A673 (cell line): Measurements from ENCODE around the gene AGRN. TPM values are rescaled to one million over a fixed set of nuclear protein-coding genes. Genes with fewer than 3 reads are reported as not detected.
"Not testable (repeated sequence)": the region's sequence is repeated elsewhere in the genome, so short reads cannot be mapped to it uniquely, and the experiment has no call there.

Source experiments
- BruUV-seq: library from RNA; stranded (reverse); fragments of 400-500 nt; replicated peaks from 2 replicates; lab custom pipeline; 2021; lab: Mats Ljungman, UMichigan
- CTCF ChIA-PET: fragments of 300-600 bp; sonication (Branson Sonifier 250); formaldehyde crosslinking; loops from one replicate; lab custom pipeline; 2022; ENCODE audit warnings: antibody characterized with exemption; lab: Charles Lee
- POLR2A ChIA-PET: fragments of 300-600 bp; sonication (Branson Sonifier 250); formaldehyde crosslinking; loops from one replicate; lab custom pipeline; 2022; ENCODE audit warnings: antibody characterized with exemption; ENCODE audit not compliant: low non-redundant PET; lab: Charles Lee
- DNase-seq: peaks from one replicate; pipeline ENCODE4 v3.0.0-alpha.2; 2015; ENCODE audit warnings: low spot score
- H3K27ac ChIP-seq: fragments of 200-600 bp; sonication (generic); 2 replicates; pipeline ENCODE4 v1.5.1; 2016; ENCODE audit warnings: mixed run types, low read depth, mild to moderate bottlenecking, mixed read lengths, antibody characterized with exemption, low read length; ENCODE audit not compliant: poor library complexity, severe bottlenecking
- H3K27me3 ChIP-seq: fragments of 200-600 bp; sonication (generic); replicated peaks from 2 replicates; pipeline ENCODE4 v1.6.1; 2017; ENCODE audit warnings: mixed run types, low read depth, mild to moderate bottlenecking, mixed read lengths, antibody characterized with exemption, low read length; ENCODE audit not compliant: insufficient read depth, poor library complexity
- H3K36me3 ChIP-seq: fragments of 200-600 bp; sonication (generic); 2 replicates; pipeline ENCODE4 v1.6.1; 2016; ENCODE audit warnings: mixed run types, mild to moderate bottlenecking, mixed read lengths, antibody characterized with exemption, low read length; ENCODE audit not compliant: insufficient read depth, poor library complexity, severe bottlenecking
- H3K4me1 ChIP-seq: fragments of 200-600 bp; sonication (generic); 2 replicates; pipeline ENCODE4 v1.6.1; 2017; ENCODE audit warnings: mixed run types, mild to moderate bottlenecking, mixed read lengths, antibody characterized with exemption, low read length; ENCODE audit not compliant: insufficient read depth, poor library complexity, severe bottlenecking
- H3K4me3 ChIP-seq: fragments of 200-600 bp; sonication (generic); 2 replicates; pipeline ENCODE4 v1.5.1; 2016; ENCODE audit warnings: low read depth, mixed run types, mild to moderate bottlenecking, mixed read lengths, low read length; ENCODE audit not compliant: poor library complexity, severe bottlenecking
- H3K9me3 ChIP-seq: fragments of 200-600 bp; sonication (generic); 2 replicates; pipeline ENCODE4 v1.6.1; 2016; ENCODE audit warnings: mixed run types, low read depth, mild to moderate bottlenecking, mixed read lengths, antibody characterized with exemption, low read length; ENCODE audit not compliant: poor library complexity, severe bottlenecking
- CTCF ChIP-seq: fragments of 300-800, 200-600 bp; sonication (generic); conservative IDR thresholded peaks from 2 replicates; pipeline ENCODE4 v1.5.1; 2017; ENCODE audit warnings: low read depth, mild to moderate bottlenecking, antibody characterized with exemption, low read length, moderate library complexity, mixed read lengths
- EZH2 ChIP-seq: fragments of 200-600 bp; sonication (generic); IDR thresholded peaks from 2 replicates; pipeline ENCODE4 v1.6.1; 2017; ENCODE audit warnings: borderline replicate concordance, low read depth, mild to moderate bottlenecking, mixed read lengths, antibody characterized with exemption, low read length; ENCODE audit not compliant: poor library complexity, severe bottlenecking
- intact Hi-C: fragments of 100-400 bp; cut with micrococcal nuclease; formaldehyde crosslinking; loops from one replicate; pipeline ENCODE4 v1.10.0; 2022; ENCODE audit not compliant: unreplicated experiment
- total RNA-seq: library from RNA; stranded (reverse); gene quantifications from 2 replicates; pipeline ENCODE4 v1.2.3, GENCODE V29; 2021

AGRN gene
- total RNA-seq, 1 experiment from 2014 or later: 151 TPM

DNA sequence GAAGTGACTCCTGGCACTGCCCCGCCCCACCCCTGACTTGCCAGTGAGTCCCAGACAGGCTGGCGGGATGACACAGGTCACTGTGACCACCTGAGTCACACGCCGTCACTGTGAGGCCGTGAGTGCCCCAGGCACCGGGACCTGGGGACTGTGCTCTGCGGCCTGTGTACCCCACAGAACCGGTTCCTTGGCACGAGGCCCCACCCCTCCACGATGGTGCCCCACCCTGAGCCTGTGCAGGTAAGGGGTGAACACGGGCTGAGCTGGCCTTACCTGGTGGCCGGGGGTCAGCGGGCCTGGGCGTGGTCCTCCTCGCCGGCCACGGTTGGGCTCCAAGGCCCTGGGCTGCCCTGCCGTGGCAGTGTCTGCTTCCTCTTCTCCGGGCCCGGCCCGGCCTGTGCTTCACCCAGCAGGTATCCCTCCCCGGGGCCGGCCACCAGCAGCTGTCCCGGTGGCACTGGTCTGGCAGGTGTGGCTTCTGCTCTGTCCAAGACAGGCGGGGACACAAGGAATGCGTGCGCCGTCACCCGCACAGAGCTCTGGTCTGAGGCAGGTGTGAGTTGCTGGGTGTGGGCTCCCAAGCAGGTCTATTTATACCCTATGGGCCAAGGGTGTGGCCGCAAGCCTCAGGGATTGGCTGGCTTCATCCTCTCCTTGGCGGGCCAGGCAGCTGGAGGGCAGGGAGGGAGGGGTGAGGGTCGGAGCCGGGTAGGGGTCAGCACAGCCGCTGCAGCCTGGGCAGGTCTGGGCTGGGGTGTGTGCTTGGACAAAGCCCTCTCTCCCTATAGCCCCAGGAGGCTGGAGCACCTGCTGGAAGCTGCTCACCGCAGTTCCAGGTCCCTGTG is 54.0 kb downstream of the AGRN start, which contains the start of gene RNF223:
Gene RNF223 (minus strand): TSS at position 564 of the 845 bp plus-strand sequence. CDS start 1,740 bp downstream, outside the sequence.
- Histone ChIP-seq H3K4me1 (peaks cover 7% of the 10 kb centered on the region), H3K9me3 (no peaks in the 10 kb centered on the region), H3K27me3 (no peaks in the 10 kb centered on the region), H3K4me3 (no peak within 1 kb of the TSS), H3K36me3 (no peaks in the 10 kb centered on the region), H3K27ac (no peak within 1 kb of the TSS)
- ChIA-PET POLR2A (no interaction called here), CTCF (no interaction called here)
- BruUV-seq: no TSS peak
- TF ChIP-seq CTCF (no peak), EZH2 (no peak)
- no peak for DNase-seq
- intact Hi-C loops: no loop called here

- Histone ChIP-seq H3K27me3 (no peaks in the 10 kb centered on the region), H3K36me3 (no peaks in the 10 kb centered on the region), H3K4me3 (no peak overlapping the region), H3K4me1 (peaks cover 9% of the 10 kb centered on the region), H3K27ac (no peak overlapping the region), H3K9me3 (no peaks in the 10 kb centered on the region)
- no peak for TF ChIP-seq EZH2
- TF ChIP-seq CTCF: no peak
- BruUV-seq: no TSS peak
- ChIA-PET POLR2A (no interaction called here), CTCF (no interaction called here)
- intact Hi-C loops: no loop called here
- DNase-seq: no peak
Measured at GRCh38 chr1:1074631-1075147, 54.8 kb downstream of the AGRN start.

DNA sequence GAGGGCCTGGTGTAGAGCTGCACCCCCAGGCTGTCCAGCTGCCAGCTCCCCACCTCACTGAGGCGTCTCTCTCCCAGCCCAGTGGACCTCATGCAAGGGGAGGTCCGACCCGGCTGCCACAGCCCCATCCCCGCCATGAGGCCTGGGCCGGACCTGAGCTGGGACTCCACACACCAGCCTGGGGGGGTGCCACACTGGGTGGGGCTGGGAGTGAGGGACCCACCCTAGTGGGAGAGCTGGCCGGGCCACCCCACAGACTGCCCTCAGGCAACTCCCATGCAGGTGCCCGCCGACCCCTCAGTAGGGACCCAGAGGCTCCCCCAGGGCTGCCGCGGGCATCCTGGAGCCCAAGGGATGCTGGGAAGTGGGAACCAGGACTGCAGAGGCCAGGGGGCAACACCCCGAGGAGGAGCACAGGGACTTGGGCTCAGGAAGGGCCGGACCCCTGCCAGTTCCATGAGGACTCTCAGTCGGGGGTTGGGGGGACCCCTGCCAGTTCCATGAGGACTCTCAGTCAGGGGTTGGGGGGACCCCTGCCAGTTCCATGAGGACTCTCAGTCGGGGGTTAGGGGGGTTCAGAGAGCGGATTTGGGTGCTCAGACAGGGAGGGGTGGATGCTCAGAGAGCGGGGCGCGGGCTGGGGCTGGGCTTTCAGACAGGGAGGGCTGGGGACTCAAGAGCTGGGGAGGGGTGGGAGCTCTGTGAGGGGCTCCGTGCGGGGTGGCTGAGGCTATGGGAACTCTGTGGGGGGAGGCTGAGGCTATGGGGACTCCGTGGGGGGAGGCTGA is 55.4 kb downstream of the AGRN start:
- no peaks in the 10 kb centered on the region for H3K27me3 ChIP-seq
- TF ChIP-seq CTCF (no peak), EZH2 (no peak)
- peaks cover 12% of the 10 kb centered on the region for H3K4me1 ChIP-seq
- intact Hi-C loops: no loop called here
- no peak overlapping the region for H3K27ac ChIP-seq
- DNase-seq: no peak
- H3K4me3 ChIP-seq: no peak overlapping the region
- no peaks in the 10 kb centered on the region for H3K9me3 ChIP-seq
- BruUV-seq: no TSS peak
- ChIA-PET CTCF (no interaction called here), POLR2A (no interaction called here)
- H3K36me3 ChIP-seq: no peaks in the 10 kb centered on the region

- H3K4me3 ChIP-seq, H3K36me3 ChIP-seq, intact Hi-C loops, BruUV-seq, DNase-seq, H3K9me3 ChIP-seq, CTCF ChIA-PET, H3K27ac ChIP-seq, POLR2A ChIA-PET, H3K27me3 ChIP-seq: not testable (repeated sequence)
- peaks cover 15% of the 10 kb centered on the region for H3K4me1 ChIP-seq
Measured at GRCh38 chr1:1077396-1077795, 57.5 kb downstream of the AGRN start.
